HepG2 (cell line): ENCODE results near the gene ASXL1. TPM values are rescaled to one million over a fixed set of nuclear protein-coding genes. Genes with fewer than 3 reads are reported as not detected.

Experiments used
- ATF7 ChIP-seq, 2 experiments: fragments of 450-650 bp in 1 of 2; sonication (generic) in 1 of 2; formaldehyde crosslinking in 1 of 2; IDR thresholded peaks; 2 replicates each; pipeline versions ENCODE4 v1.4.0 to v1.6.1; 2016 to 2020; ENCODE audit warnings: antibody characterized with exemption in 1 of 2, mild to moderate bottlenecking in 1 of 2, missing genetic modification reagents in 1 of 2
- CTCF ChIP-seq: sonication (generic); formaldehyde crosslinking; IDR thresholded peaks from 2 replicates; pipeline ENCODE4 v1.5.0; 2020; ENCODE audit warnings: mild to moderate bottlenecking, missing genetic modification reagents, moderate library complexity
- GATA4 ChIP-seq: sonication (generic); IDR thresholded peaks from 2 replicates; pipeline ENCODE4 v1.6.1; 2016; ENCODE audit warnings: antibody characterized with exemption, low read depth, borderline replicate concordance
- MTF1 ChIP-seq: sonication (generic); formaldehyde crosslinking; IDR thresholded peaks from 2 replicates; pipeline ENCODE4 v1.5.0; 2020; ENCODE audit warnings: missing genetic modification reagents
- SRSF4 ChIP-seq: fragments of 200-400 bp; formaldehyde crosslinking; IDR thresholded peaks from one replicate; pipeline ENCODE4 v1.6.1; 2018; ENCODE audit warnings: mild to moderate bottlenecking, low read depth, low read length, moderate library complexity; ENCODE audit not compliant: poor library complexity, severe bottlenecking
- TAF15 ChIP-seq: fragments of 200-400 bp; formaldehyde crosslinking; IDR thresholded peaks from one replicate; pipeline ENCODE4 v1.6.1; 2018; ENCODE audit warnings: mild to moderate bottlenecking, low read depth, low read length; ENCODE audit not compliant: poor library complexity, severe bottlenecking
- ZNF292 ChIP-seq: sonication (generic); formaldehyde crosslinking; IDR thresholded peaks from 2 replicates; pipeline ENCODE4 v1.8.1; 2022; ENCODE audit warnings: mild to moderate bottlenecking, low read depth, missing genetic modification reagents, borderline replicate concordance
- ZNF432 ChIP-seq: sonication (generic); formaldehyde crosslinking; IDR thresholded peaks from 2 replicates; pipeline ENCODE4 v1.5.0; 2020; ENCODE audit warnings: missing genetic modification reagents, mild to moderate bottlenecking, borderline replicate concordance
- ZNF512B ChIP-seq: sonication (generic); formaldehyde crosslinking; IDR thresholded peaks from 2 replicates; pipeline ENCODE4 v1.5.1; 2020; ENCODE audit warnings: missing genetic modification reagents, mild to moderate bottlenecking, borderline replicate concordance
- ZNF703 ChIP-seq: sonication (generic); formaldehyde crosslinking; IDR thresholded peaks from 2 replicates; pipeline ENCODE4 v1.5.1; 2020; ENCODE audit warnings: missing genetic modification reagents, mild to moderate bottlenecking, moderate library complexity, borderline replicate concordance
- polyA plus RNA-seq, 8 experiments: library from polyadenylated mRNA; depleted of rRNA in 3 of 8; stranded (reverse) in 7 of 8; unstranded in 1 of 8; fragments of >200 nt; fragmentation: Illumina TruSeq in 4 of 8; extraction: Trizol in 4 of 8; gene quantifications; 2 replicates each; pipeline versions ENCODE4 v1.2.1 to v1.2.3, GENCODE V29; 2011 to 2016; ENCODE audit warnings: low read depth in 4 of 8, missing spikeins in 1 of 8, mixed read lengths in 1 of 8; ENCODE audit not compliant: insufficient read depth in 1 of 8
- total RNA-seq, 5 experiments: library from RNA; depleted of rRNA; stranded (reverse); fragments of >200 nt; fragmentation: Illumina TruSeq; extraction: Trizol; gene quantifications; 2 replicates each; pipeline ENCODE4 v1.2.3, GENCODE V29; 2016; ENCODE audit warnings: low read depth in 1 of 5
- TF ChIP-seq, protein P1 (sequence below): sonication (generic); formaldehyde crosslinking; IDR thresholded peaks from one replicate; pipeline ENCODE4 v1.5.1; 2020; ENCODE audit warnings: mild to moderate bottlenecking, missing genetic modification reagents; ENCODE audit errors: not compliant biosample characterization
- TF ChIP-seq, protein P2 (sequence below): sonication (generic); formaldehyde crosslinking; IDR thresholded peaks from 2 replicates; pipeline ENCODE4 v1.5.0; 2020; ENCODE audit warnings: missing genetic modification reagents

Gene ASXL1
- total and polyA plus RNA-seq, 2 of the 13 experiments (the other 11 are each of a cell fraction or from before 2014, with no cell fraction given) = 62.1 to 74.8 TPM

GRCh38 chr20:32356622-32357374, 1.3 kb upstream of the ASXL1 start (continued):
- TF ChIP-seq, protein P1, sequence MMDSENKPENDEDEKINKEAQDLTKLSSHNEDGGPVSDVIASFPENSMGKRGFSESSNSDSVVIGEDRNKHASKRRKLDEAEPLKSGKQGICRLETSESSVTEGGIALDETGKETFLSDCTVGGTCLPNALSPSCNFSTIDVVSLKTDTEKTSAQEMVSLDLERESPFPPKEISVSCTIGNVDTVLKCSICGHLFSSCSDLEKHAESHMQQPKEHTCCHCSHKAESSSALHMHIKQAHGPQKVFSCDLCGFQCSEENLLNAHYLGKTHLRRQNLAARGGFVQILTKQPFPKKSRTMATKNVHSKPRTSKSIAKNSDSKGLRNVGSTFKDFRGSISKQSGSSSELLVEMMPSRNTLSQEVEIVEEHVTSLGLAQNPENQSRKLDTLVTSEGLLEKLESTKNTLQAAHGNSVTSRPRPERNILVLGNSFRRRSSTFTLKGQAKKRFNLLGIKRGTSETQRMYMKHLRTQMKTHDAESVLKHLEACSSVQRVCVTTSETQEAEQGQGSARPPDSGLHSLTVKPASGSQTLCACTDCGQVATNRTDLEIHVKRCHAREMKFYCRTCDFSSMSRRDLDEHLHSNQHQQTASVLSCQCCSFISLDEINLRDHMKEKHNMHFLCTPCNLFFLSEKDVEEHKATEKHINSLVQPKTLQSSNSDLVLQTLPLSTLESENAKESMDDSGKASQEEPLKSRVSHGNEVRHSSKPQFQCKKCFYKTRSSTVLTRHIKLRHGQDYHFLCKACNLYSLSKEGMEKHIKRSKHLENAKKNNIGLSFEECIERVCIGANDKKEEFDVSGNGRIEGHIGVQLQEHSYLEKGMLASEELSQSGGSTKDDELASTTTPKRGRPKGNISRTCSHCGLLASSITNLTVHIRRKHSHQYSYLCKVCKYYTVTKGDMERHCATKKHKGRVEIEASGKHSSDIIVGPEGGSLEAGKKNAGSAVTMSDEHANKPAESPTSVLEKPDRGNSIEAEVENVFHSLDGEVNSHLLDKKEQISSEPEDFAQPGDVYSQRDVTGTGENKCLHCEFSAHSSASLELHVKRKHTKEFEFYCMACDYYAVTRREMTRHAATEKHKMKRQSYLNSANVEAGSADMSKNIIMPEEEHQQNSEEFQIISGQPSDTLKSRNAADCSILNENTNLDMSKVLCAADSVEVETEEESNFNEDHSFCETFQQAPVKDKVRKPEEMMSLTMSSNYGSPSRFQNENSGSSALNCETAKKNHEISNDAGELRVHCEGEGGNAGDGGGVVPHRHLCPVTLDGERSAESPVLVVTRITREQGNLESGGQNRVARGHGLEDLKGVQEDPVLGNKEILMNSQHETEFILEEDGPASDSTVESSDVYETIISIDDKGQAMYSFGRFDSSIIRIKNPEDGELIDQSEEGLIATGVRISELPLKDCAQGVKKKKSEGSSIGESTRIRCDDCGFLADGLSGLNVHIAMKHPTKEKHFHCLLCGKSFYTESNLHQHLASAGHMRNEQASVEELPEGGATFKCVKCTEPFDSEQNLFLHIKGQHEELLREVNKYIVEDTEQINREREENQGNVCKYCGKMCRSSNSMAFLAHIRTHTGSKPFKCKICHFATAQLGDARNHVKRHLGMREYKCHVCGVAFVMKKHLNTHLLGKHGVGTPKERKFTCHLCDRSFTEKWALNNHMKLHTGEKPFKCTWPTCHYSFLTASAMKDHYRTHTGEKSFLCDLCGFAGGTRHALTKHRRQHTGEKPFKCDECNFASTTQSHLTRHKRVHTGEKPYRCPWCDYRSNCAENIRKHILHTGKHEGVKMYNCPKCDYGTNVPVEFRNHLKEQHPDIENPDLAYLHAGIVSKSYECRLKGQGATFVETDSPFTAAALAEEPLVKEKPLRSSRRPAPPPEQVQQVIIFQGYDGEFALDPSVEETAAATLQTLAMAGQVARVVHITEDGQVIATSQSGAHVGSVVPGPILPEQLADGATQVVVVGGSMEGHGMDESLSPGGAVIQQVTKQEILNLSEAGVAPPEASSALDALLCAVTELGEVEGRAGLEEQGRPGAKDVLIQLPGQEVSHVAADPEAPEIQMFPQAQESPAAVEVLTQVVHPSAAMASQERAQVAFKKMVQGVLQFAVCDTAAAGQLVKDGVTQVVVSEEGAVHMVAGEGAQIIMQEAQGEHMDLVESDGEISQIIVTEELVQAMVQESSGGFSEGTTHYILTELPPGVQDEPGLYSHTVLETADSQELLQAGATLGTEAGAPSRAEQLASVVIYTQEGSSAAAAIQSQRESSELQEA (CRISPR knock-in tag) = no peak
- TF ChIP-seq ZNF432 (CRISPR knock-in tag) (no peak), GATA4 (no peak), ZNF292 (CRISPR knock-in tag) (no peak), SRSF4 (no peak), ZNF512B (CRISPR knock-in tag) (0 out of 2 replicates have a peak, but pooled peaks have one; percentile 54), ZNF703 (CRISPR knock-in tag) (no peak), TAF15 (no peak), MTF1 (CRISPR knock-in tag) (no peak), ATF7 (IDR thresholded peaks at IDR 0.05) (no peak), ATF7 (CRISPR knock-in tag; IDR thresholded peaks at IDR 0.05) (no peak), CTCF (CRISPR knock-in tag) (no peak)
- TF ChIP-seq, protein P2, sequence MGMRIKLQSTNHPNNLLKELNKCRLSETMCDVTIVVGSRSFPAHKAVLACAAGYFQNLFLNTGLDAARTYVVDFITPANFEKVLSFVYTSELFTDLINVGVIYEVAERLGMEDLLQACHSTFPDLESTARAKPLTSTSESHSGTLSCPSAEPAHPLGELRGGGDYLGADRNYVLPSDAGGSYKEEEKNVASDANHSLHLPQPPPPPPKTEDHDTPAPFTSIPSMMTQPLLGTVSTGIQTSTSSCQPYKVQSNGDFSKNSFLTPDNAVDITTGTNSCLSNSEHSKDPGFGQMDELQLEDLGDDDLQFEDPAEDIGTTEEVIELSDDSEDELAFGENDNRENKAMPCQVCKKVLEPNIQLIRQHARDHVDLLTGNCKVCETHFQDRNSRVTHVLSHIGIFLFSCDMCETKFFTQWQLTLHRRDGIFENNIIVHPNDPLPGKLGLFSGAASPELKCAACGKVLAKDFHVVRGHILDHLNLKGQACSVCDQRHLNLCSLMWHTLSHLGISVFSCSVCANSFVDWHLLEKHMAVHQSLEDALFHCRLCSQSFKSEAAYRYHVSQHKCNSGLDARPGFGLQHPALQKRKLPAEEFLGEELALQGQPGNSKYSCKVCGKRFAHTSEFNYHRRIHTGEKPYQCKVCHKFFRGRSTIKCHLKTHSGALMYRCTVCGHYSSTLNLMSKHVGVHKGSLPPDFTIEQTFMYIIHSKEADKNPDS (CRISPR knock-in tag) = no peak
